Measurements from ENCODE around the gene HAUS3.
"Not testable (repeated sequence)": the region's sequence is repeated elsewhere in the genome, so short reads cannot be mapped to it uniquely, and the experiment has no call there.

GRCh38 chr4:2275044-2275397, 33.1 kb upstream of the HAUS3 start:
- TF ChIP-seq CTCF (IDR thresholded peaks at IDR 0.05); POLR2A (IDR thresholded peaks at IDR 0.05; ENCODE audit: low read depth): not testable (repeated sequence)
